Measurements from ENCODE around the gene RTP5.

The RTP5 gene

DNA sequence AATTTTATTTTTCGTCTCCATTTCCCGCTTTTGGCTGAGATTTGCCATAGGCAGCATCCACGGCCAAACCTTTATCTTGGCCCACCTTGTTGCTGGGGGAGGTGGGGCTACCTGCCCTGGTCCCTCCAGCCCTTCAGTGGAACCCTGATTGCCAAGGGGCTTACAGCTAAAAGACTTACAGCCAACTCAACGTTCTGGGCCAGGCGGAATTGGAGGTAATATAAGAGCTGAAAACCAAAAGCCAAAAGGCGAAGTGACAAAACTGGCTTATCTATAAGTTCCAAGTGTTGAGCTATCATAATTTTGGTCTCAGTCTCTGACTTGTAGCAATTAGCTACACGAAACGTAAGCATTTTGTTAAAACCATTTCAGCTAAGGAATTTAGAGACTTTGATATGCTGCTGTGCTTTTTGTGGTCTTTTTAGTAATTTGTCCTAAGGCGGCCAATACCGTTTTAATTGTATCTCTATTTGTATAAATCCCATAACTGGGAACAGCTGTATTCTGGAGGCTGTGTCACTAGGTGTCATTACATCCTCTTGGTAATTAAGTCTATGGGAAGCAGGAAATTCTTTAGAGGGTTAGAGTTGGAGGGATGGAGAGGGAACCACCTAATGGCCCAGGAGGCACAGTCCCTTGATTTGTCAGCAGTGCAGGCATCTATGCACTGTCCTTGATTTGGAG lies 34.9 kb upstream of the RTP5 start:
- no peaks in the 10 kb centered on the region for H3K9me3 ChIP-seq (ENCODE audit: low read length)
- H3K36me3 ChIP-seq (ENCODE audit: insufficient read depth, low read length): no peaks in the 10 kb centered on the region
- no peak overlapping the region for H3K4me3 ChIP-seq (ENCODE audit: low read depth in 1 of 2, low read length in 2 of 2)
- H3K27ac ChIP-seq (ENCODE audit: low read depth, low read length): no peak overlapping the region
- H3K27me3 ChIP-seq (ENCODE audit: control insufficient read depth in 1 of 2, insufficient read depth in 2 of 2, low read length in 2 of 2): no peaks in the 10 kb centered on the region
- no peaks in the 10 kb centered on the region for H3K4me1 ChIP-seq (ENCODE audit: insufficient read depth, low read length)
- H3K9ac ChIP-seq (ENCODE audit: low read length): no peak overlapping the region

DNA sequence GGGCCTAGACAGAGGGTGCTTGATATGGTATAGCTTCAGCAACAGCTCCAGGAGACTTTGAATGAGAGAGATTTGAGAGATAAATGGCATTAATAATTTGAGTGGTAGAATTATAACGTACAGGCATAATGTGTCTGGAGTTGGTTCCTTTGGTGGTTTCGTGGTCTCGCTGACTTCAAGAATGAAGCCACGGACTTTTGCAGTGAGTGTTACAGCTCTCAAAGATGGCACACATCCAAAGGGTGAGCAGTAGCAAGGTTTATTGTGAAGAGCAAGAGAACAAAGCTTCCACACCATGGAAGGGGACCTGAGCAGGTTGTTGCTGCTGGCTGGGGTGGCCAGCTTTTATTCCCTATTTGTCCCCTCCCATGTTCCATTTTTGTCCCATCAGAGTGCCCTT lies 33.9 kb upstream of the RTP5 start:
- H3K27ac ChIP-seq (ENCODE audit: low read depth, low read length): no peak overlapping the region
- H3K27me3 ChIP-seq (ENCODE audit: control insufficient read depth in 1 of 2, insufficient read depth in 2 of 2, low read length in 2 of 2): no peaks in the 10 kb centered on the region
- H3K9ac ChIP-seq (ENCODE audit: low read length): no peak overlapping the region
- H3K4me1 ChIP-seq (ENCODE audit: insufficient read depth, low read length): no peaks in the 10 kb centered on the region
- no peak overlapping the region for H3K4me3 ChIP-seq (ENCODE audit: low read depth in 1 of 2, low read length in 2 of 2)
- H3K9me3 ChIP-seq (ENCODE audit: low read length): no peaks in the 10 kb centered on the region
- no peaks in the 10 kb centered on the region for H3K36me3 ChIP-seq (ENCODE audit: insufficient read depth, low read length)

DNA sequence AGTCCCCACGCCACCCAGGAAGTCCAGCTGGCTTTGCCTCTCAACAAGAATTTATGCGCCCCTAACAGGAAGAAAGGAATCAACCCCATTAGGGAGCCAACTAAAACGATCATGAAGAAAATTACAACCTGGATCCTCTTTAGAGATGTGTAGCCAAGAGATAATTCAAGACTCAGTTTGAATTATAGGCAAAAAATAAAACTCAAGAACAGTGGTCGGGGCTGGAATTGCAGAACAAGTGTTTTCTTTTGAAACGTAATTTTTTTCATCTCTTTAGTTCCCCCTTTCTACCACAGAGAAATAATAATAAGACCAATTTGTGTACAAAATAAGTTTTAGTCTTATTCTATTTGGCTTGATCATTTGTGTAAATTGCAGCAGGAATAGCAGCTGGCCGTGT lies 33.2 kb upstream of the RTP5 start:
- Histone ChIP-seq H3K27me3 (ENCODE audit: control insufficient read depth in 1 of 2, insufficient read depth in 2 of 2, low read length in 2 of 2) (no peaks in the 10 kb centered on the region), H3K9ac (ENCODE audit: low read length) (no peak overlapping the region), H3K4me3 (ENCODE audit: low read depth in 1 of 2, low read length in 2 of 2) (no peak overlapping the region), H3K4me1 (ENCODE audit: insufficient read depth, low read length) (no peaks in the 10 kb centered on the region), H3K27ac (ENCODE audit: low read depth, low read length) (no peak overlapping the region), H3K36me3 (ENCODE audit: insufficient read depth, low read length) (no peaks in the 10 kb centered on the region), H3K9me3 (ENCODE audit: low read length) (no peaks in the 10 kb centered on the region)

DNA sequence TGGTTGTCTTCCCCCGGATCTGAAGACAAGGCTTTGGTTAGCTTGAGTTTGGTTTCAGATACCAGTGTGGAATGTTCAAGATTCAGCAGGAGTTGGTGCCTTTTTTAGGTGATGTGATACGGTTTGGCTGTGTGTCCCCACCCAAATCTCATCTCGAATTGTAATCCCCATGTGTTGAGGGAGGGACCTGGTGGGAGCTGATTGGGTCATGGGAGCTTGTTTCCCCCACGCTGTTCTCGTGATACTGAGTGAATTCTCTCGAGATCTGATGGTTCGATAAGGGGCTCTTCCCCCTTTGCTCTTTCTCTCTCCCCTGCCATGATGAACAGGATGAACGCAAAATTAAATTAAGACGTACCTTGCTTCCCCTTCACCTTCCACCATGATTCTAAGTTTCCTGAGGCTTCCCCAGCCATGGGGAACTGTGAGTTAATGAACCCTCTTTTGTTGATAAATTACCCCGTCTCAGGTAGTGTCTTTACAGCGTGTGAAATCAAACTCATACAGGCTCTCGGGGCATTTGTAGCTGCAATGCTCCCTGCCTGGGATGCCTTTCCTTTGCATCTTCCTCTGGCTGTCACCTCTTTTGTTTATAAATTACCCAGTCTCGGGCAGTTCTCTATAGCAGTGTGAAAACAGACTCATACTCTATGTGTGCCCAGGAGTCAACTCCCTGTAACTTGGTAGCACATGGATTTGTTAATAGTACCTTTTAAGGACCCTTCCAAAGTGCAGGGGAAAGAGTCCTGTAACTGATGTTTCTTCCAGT lies 32.1 kb upstream of the RTP5 start:
- Histone ChIP-seq H3K9me3 (ENCODE audit: low read length) (no peaks in the 10 kb centered on the region), H3K4me3 (ENCODE audit: low read depth in 1 of 2, low read length in 2 of 2) (no peak overlapping the region), H3K36me3 (ENCODE audit: insufficient read depth, low read length) (no peaks in the 10 kb centered on the region), H3K27ac (ENCODE audit: low read depth, low read length) (no peak overlapping the region), H3K9ac (ENCODE audit: low read length) (no peak overlapping the region), H3K4me1 (ENCODE audit: insufficient read depth, low read length) (no peaks in the 10 kb centered on the region), H3K27me3 (ENCODE audit: control insufficient read depth in 1 of 2, insufficient read depth in 2 of 2, low read length in 2 of 2) (no peaks in the 10 kb centered on the region)

DNA sequence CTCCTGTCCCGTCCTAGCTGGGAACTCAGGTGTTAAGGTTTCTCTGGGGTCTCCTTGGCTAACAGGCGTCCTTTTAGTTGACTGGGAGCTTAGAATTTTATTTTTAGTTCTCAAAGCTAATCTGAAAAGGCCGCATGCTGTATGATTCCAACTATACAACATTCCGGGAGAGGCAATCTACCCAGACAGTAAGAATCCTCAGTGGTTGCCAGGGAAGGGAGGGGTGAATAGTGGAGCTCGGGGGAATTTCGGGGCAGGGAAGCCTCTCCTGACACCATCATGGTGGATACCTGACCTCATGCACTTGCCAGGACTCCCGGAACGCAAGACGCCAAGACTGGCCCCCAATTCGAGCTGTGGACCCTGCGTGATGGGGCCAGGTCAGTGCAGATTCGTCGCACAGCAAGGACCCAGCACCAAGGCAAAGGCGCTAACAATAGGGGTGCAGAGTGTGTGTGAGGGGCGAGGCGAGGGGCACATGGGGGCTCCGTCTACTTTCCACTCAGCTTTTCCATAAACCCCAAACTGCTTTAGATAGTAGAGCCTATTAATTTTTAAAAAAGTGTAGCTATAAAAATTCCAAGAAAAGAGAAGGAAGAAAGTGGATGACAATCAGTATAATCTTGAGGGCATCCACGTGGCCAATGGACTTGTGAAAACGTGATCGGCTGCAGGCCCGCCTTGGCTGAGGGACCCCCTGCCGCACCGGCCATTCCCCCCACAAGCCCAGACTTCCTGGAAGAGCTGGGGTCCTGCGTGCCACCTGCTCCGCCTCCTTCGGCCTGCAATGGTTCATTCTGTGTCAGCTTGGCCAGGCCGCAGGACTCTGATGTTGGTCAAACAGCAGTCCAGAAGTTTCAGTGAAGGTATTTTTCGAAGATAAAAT lies 28.1 kb upstream of the RTP5 start:
- no peak overlapping the region for H3K9ac ChIP-seq (ENCODE audit: low read length)
- no peaks in the 10 kb centered on the region for H3K27me3 ChIP-seq (ENCODE audit: control insufficient read depth in 1 of 2, insufficient read depth in 2 of 2, low read length in 2 of 2)
- H3K4me1 ChIP-seq (ENCODE audit: insufficient read depth, low read length): peaks cover 9% of the 10 kb centered on the region
- no peaks in the 10 kb centered on the region for H3K9me3 ChIP-seq (ENCODE audit: low read length)
- H3K36me3 ChIP-seq (ENCODE audit: insufficient read depth, low read length): no peaks in the 10 kb centered on the region
- H3K4me3 ChIP-seq (ENCODE audit: low read depth in 1 of 2, low read length in 2 of 2): no peak overlapping the region
- no peak overlapping the region for H3K27ac ChIP-seq (ENCODE audit: low read depth, low read length)

DNA sequence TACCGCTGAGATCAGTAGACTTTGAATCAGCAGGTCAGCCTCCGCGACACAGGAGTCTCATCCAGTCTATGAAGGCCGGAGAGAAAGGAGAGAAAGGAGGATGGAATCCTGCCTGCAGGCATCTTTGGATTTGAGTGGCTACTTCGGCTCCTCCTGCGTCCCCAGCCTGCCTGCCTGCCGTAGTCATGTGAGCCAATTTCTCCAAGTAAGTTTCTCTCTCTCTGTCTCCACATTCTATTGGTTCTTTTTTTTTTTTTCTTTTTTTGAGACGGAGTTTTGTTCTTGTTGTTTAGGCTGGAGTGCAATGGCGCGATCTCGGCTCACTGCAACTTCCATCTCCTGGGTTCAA lies 27.5 kb upstream of the RTP5 start:
- H3K4me1 ChIP-seq (ENCODE audit: insufficient read depth, low read length): peaks cover 9% of the 10 kb centered on the region
- no peak overlapping the region for H3K9ac ChIP-seq (ENCODE audit: low read length)
- no peaks in the 10 kb centered on the region for H3K9me3 ChIP-seq (ENCODE audit: low read length)
- no peak overlapping the region for H3K27ac ChIP-seq (ENCODE audit: low read depth, low read length)
- H3K4me3 ChIP-seq (ENCODE audit: low read depth in 1 of 2, low read length in 2 of 2): no peak overlapping the region
- H3K27me3 ChIP-seq (ENCODE audit: control insufficient read depth in 1 of 2, insufficient read depth in 2 of 2, low read length in 2 of 2): no peaks in the 10 kb centered on the region
- no peaks in the 10 kb centered on the region for H3K36me3 ChIP-seq (ENCODE audit: insufficient read depth, low read length)

DNA sequence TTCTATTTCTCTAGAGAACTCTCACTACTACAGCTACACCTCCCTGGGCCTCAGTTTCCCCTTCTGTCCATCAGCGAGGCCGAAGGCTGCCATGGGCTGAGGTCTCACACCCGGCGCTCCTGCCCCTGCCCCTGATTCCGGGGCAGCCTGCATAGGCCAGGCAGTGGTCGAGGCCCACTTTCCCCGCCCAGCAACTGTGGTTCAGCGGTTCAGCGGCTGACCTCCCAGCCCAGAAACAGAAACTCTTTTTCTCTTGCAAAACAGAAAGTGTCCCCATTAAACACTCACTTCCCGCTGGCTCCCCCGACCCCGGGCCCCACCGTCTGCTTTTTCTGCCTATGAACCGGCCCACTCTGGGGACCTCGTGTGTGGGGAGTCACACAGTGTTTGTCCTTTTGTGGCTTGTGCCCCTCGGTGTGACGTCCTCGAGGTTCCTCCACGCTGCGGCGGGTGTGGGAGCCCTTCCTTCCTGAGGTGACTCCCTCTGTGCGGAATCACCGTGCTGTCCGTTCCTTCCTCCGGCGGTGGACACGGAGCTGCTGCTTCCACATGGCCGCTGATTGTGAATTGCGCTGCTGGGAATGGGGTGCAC lies 26.8 kb upstream of the RTP5 start:
- no peaks in the 10 kb centered on the region for H3K9me3 ChIP-seq (ENCODE audit: low read length)
- no peak overlapping the region for H3K9ac ChIP-seq (ENCODE audit: low read length)
- no peaks in the 10 kb centered on the region for H3K27me3 ChIP-seq (ENCODE audit: control insufficient read depth in 1 of 2, insufficient read depth in 2 of 2, low read length in 2 of 2)
- no peaks in the 10 kb centered on the region for H3K36me3 ChIP-seq (ENCODE audit: insufficient read depth, low read length)
- H3K27ac ChIP-seq (ENCODE audit: low read depth, low read length): no peak overlapping the region
- no peak overlapping the region for H3K4me3 ChIP-seq (ENCODE audit: low read depth in 1 of 2, low read length in 2 of 2)
- peaks cover 9% of the 10 kb centered on the region for H3K4me1 ChIP-seq (ENCODE audit: insufficient read depth, low read length)

DNA sequence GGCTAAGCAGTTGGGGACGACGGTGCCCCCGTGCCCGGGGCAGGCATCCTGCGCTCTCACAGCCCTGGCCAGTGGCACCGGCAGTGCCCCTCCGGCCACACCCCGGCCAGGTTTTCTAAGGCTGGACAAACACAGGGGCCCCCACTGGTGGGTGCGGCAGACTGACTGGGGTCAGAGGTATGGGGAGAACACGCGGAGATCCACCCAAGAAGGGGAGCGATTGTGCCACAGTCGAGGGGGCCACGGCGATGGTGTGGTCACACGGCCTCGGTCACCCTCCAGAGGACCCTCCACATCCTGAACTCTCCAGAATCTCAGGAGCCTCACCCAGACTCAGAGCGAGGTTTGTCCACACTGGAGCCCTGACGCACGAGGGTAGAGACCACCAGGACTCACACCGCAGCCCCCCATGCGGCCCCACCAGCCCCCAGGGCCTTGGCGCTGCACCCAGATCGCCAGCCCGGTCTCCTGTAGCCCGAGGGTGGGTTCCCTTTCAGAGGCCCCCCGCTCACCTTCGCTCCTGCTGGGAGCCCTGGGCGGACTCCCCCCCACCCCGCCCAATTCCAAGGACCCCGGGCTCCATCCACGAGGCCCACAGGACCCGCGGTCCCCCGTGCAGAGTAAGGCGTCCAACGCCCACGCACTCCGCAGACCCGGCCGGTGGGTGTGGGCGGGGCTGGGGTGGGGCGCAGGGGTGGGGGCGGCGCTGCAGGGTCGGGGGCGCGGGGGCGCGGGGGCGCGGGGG lies 26.0 kb upstream of the RTP5 start:
- H3K27ac ChIP-seq (ENCODE audit: low read depth, low read length): no peak overlapping the region
- H3K9ac ChIP-seq (ENCODE audit: low read length): no peak overlapping the region
- H3K9me3 ChIP-seq (ENCODE audit: low read length): no peaks in the 10 kb centered on the region
- peaks cover 9% of the 10 kb centered on the region for H3K4me1 ChIP-seq (ENCODE audit: insufficient read depth, low read length)
- H3K4me3 ChIP-seq (ENCODE audit: low read depth in 1 of 2, low read length in 2 of 2): no peak overlapping the region
- H3K27me3 ChIP-seq (ENCODE audit: control insufficient read depth in 1 of 2, insufficient read depth in 2 of 2, low read length in 2 of 2): no peaks in the 10 kb centered on the region
- no peaks in the 10 kb centered on the region for H3K36me3 ChIP-seq (ENCODE audit: insufficient read depth, low read length)

DNA sequence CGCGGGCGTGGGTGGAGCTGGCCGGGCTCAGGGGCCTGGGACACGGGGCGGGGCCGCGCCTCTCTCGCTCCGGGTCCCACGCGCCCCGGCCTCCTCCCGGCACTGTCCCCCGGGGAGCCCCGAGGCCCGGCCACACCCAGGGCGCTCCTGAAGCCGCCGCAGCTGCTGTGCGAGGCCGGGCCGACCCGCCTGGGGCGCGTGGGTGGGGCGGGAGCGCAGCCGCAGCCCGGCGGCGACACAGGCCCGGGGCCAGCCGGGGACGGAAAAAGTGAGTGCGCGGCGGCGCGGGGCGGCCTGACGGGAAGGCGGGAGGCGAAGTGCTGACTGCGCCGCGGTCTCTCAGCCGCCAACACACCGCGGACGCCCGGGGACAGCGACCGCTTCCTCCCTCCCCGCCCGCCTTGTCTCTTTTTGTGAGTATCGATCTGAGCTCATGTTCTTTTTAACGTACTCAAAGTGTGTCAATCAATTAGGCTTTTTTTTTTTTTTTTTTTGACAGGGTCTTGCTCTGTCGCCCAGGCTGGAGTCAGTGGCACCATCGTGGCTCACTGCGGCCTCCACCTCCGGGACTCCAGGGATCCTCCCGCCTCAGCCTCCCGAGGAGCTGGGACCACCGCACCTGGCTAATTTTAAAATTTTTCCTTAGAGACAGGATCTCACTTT lies 25.3 kb upstream of the RTP5 start:
- Histone ChIP-seq H3K9me3 (ENCODE audit: low read length) (no peaks in the 10 kb centered on the region), H3K9ac (ENCODE audit: low read length) (no peak overlapping the region), H3K4me1 (ENCODE audit: insufficient read depth, low read length) (peaks cover 9% of the 10 kb centered on the region), H3K4me3 (ENCODE audit: low read depth in 1 of 2, low read length in 2 of 2) (peak overlapping the region; percentile 31 to 38), H3K27me3 (ENCODE audit: control insufficient read depth in 1 of 2, insufficient read depth in 2 of 2, low read length in 2 of 2) (no peaks in the 10 kb centered on the region), H3K27ac (ENCODE audit: low read depth, low read length) (peak overlapping the region; percentile 30), H3K36me3 (ENCODE audit: insufficient read depth, low read length) (no peaks in the 10 kb centered on the region)

DNA sequence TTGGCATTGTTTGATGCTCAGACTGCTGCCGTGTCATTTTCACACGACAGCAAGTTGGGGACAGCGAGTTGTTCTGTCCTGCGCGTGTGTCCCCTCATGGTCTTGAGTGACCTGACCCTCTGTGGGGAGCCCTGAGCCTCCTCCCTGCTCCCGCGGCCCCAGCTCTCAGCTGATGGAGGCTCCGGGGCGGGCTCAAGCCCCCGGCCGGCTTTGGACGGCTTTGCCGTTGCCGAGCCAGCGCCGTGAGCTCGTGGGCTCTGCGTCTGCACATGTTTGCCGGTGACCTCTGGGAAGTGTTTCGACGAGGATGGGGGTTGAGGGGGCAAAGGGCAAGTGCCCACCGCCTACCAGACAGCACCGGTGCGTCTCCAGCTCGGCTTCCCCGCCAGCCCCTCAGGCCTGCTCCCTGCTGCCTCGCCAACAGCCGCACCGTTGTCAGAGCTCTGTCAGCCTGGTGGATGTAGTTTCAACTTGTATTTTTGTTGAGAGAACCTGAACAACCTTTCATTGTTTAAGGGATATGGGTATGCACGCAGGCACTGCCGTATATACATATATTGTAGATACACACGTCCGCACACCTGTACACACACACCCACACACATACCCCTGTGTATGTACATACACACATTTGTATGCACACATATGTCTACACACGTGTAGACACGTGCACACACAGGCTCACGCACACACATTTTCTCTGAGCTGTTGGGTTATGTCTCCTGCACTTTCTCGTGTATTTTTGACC lies 24.5 kb upstream of the RTP5 start:
- Histone ChIP-seq H3K27me3 (ENCODE audit: control insufficient read depth in 1 of 2, insufficient read depth in 2 of 2, low read length in 2 of 2) (no peaks in the 10 kb centered on the region), H3K9ac (ENCODE audit: low read length) (no peak overlapping the region), H3K36me3 (ENCODE audit: insufficient read depth, low read length) (no peaks in the 10 kb centered on the region), H3K27ac (ENCODE audit: low read depth, low read length) (peak overlapping the region; percentile 30), H3K9me3 (ENCODE audit: low read length) (no peaks in the 10 kb centered on the region), H3K4me3 (ENCODE audit: low read depth in 1 of 2, low read length in 2 of 2) (peak overlapping the region in 1 of 2 donors; percentile 38), H3K4me1 (ENCODE audit: insufficient read depth, low read length) (peaks cover 9% of the 10 kb centered on the region)

Data from muscle layer of colon (tissue), 2 donors.